Coronary artery (tissue), 2 donors: ENCODE measurements around the gene APOC4.

ENCODE experiments used
- DNase-seq: peaks from one replicate; pipeline ENCODE4 v3.0.0-alpha.2; 2017; ENCODE audit warnings: low spot score
- H3K27ac ChIP-seq, 2 donors: fragments of 200-600 bp; sonication (generic); one replicate each; pipeline ENCODE4 v1.5.1; 2016 to 2019
- H3K4me3 ChIP-seq: fragments of 200-600 bp; sonication (generic); 2 replicates; pipeline ENCODE4 v1.5.1; 2016; ENCODE audit warnings: mild to moderate bottlenecking, moderate library complexity
- CTCF ChIP-seq: fragments of 200-600 bp; sonication (generic); IDR thresholded peaks from one replicate; pipeline ENCODE4 v1.5.1; 2019; ENCODE audit warnings: antibody characterized with exemption

Gene APOC4

GRCh38 chr19:44988896-44989556, 47.0 kb downstream of the APOC4 start:
- TF ChIP-seq CTCF: peak; percentile 33
- no peak overlapping the region for H3K4me3 ChIP-seq
- no peak overlapping the region for H3K27ac ChIP-seq
- DNase-seq: no peak

- Histone ChIP-seq H3K4me3 (no peak overlapping the region), H3K27ac (no peak overlapping the region)
- DNase-seq: no peak
- no peak for TF ChIP-seq CTCF
These were observed 48.4 kb downstream of the APOC4 start for GRCh38 chr19:44990459-44990858.

- H3K4me3 ChIP-seq: no peak overlapping the region
- no peak overlapping the region for H3K27ac ChIP-seq
- no peak for DNase-seq
- TF ChIP-seq CTCF: no peak
These were observed 48.9 kb downstream of the APOC4 start for GRCh38 chr19:44990966-44991365.

- no peak for DNase-seq
- no peak for TF ChIP-seq CTCF
- Histone ChIP-seq H3K27ac (no peak overlapping the region), H3K4me3 (no peak overlapping the region)
These were observed 50.5 kb downstream of the APOC4 start for GRCh38 chr19:44992336-44993163.

- Histone ChIP-seq H3K27ac (no peak overlapping the region), H3K4me3 (no peak overlapping the region)
- DNase-seq: no peak
- no peak for TF ChIP-seq CTCF
These were observed 51.5 kb downstream of the APOC4 start for GRCh38 chr19:44993526-44993925.

GRCh38 chr19:44993926-44994537, 52.0 kb downstream of the APOC4 start:
- TF ChIP-seq CTCF: no peak
- Histone ChIP-seq H3K27ac (no peak overlapping the region), H3K4me3 (no peak overlapping the region)
- DNase-seq: no peak
